COLO668 (cell line): Measurements from ENCODE around the gene RAB7B.

Experiments
- DNase-seq: peaks from one replicate; lab custom pipeline; 2025; ENCODE audit not compliant: unreplicated experiment; lab: John Stamatoyannopoulos, UW

The RAB7B gene

GRCh38 chr1:205929496-205930194 is 73.5 kb downstream of the RAB7B start:
- no peak for DNase-seq

GRCh38 chr1:205928317-205928716 is 74.9 kb downstream of the RAB7B start:
- no peak for DNase-seq

DNA sequence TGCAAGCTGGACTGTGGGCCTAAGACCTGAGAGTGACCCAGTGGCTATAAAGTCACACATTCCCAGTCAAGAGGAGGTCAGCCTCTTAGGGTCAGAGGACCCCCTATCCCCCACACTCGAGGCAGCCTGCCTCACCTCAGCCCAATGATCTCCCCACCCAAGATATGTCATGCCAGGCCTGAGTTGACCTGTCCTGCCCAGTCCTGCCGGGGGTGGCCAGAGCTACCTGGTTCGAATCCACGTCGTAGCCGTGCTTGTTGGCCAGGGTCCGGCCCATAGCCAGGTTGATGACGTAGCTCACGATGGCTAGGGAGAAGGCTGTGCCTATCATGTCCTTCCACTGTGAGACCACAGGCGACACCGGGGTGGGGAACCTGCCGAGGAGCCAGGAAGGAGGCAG is 75.5 kb downstream of the RAB7B start:
- no peak for DNase-seq

DNA sequence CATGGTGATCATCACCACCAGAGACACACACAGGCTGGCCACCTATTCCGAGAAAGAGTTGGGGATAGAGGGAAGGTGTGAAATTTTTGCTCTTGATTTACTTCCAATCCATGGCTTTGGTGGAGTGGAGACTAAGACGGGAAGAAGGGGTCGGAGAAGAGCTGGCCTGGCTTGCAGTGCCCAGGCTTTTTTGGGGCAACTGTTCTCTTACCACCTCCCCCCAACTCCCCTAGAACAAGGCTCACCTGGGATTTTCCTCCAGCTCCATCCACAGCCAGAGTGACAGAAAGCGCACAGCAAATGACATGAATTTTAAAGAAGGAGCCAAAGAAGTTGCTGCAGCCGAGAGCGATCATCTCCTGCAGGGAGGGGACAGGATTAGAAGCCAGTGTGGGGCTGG is 75.9 kb downstream of the RAB7B start:
- DNase-seq = no peak
